HG03025 (cell line): ENCODE results near the gene TK2.

ENCODE experiments used
- ATAC-seq: cut with Tn5 transposase; IDR thresholded peaks from one replicate; pipeline ENCODE4 v1.9.1; 2021; ENCODE audit warnings: mild to moderate bottlenecking, moderate library complexity; ENCODE audit not compliant: unreplicated experiment, low FRiP score

Gene TK2

GRCh38 chr16:66486773-66487579 is 62.9 kb downstream of the TK2 start:
- no peak for ATAC-seq

GRCh38 chr16:66486199-66486772 is 63.6 kb downstream of the TK2 start:
- ATAC-seq = no peak

- no peak for ATAC-seq
Observed at GRCh38 chr16:66485376-66485775, 64.5 kb downstream of the TK2 start.

DNA sequence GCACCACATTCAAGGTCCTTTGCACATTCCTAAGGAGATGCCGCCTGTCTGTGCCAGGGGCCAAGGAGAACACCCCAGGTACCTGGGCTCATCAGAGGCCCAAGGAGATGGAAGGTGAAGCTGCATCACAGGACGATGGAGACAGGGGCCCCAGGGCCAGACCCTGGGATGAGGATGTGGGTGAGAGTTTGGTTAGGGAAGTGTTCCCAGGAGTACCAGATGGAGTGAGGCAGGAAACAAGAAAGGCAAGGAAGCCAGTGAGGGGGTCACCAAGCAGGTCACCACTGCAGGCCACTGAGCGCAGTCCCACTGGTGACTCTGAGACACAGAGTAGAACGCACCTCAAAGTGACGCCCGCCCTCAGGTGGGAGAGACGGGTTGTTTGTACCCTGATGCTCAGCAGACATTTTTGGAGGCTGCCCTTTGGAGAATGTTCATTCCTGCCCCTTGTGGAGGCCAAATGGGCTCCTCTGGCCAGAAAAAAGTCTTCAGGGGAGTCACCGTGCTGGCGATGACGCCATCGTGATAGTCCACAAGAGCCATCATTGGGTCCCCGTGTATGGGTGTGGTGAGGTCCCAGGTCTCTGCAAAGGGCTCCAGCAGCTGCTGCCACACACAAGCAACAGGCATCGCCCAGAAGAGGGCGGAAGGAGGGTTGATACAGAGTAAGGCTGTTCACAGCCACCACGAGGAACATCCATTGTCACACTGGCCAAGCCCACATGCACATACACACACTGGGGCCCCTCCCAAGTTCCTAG is 65.3 kb downstream of the TK2 start:
- ATAC-seq = no peak

- ATAC-seq = peak; percentile 51
Observed at GRCh38 chr16:66483689-66484452, 66.1 kb downstream of the TK2 start.

- ATAC-seq = no peak
Observed at GRCh38 chr16:66481943-66482390, 68.0 kb downstream of the TK2 start.

DNA sequence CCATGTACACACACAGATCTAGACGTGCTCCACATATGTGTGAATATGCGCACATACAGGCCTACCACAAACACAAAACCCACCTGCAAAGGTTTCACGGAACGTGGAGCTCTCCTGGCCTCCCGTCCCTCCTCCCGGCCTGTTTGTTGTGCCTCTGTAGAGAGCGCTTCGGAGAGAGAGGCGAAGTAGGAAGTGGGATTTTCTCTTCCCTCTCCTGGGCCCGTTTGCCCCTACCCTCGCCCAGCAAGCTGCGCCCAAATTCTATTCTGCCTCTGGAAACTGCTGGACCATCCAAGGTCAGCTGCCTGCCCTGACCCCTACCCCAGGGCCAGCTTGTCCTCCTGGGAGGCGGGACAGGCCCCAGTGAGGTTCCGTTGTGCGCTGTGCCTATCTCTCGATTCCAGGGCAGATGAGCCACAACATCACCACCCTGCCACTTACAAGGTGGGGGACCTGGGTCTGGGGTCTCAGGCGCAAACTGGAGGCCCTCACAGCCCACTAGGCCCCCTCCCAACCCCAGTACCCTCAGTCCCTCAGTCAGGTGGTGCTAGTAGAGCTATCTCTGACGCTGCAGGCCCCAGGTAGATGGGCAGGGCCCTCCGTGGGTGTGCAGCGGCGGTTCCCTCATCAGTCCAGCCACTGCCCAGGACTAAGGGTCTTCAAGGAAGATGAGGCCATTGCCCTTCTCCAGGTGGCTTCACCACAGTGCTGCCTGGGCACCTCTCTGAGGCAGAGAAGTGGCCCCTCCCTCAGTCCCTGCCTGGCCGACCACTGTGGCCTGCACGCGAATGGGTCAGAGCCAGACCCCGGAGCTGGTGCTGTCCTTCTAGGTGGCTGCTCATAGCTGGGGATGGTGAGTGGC is 68.6 kb downstream of the TK2 start:
- no peak for ATAC-seq

- no peak for ATAC-seq
Observed at GRCh38 chr16:66480265-66481080, 69.4 kb downstream of the TK2 start.

DNA sequence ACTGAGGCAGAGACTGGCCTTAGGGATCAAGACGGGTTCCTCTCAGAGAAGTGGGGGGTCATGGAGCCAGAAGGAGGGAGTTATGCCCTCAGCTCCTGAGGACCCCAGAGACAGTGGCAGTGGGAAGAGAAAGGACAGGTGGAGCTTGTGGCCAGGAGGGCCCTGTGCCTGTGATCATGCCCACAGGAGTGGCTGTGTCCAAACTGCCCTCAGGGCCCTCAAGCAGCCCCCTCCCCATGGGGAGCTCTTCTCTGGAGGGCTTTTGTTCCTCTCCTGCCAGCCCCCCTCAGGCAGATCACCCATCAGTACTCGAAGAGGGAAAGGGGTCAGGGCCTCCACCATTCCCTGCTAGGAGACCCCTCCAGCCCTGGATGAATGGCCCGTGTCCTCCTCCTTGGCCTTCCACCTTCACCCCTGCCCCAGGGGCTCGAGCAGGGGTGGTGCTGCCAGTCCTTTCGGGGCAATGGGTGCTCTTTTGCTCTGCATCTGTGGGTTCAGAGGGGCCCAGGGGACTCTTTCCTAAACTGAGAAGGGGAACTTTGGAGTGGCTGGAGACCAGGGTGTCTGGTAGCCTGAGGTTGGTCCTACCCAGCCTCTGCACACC is 70.2 kb downstream of the TK2 start:
- no peak for ATAC-seq

DNA sequence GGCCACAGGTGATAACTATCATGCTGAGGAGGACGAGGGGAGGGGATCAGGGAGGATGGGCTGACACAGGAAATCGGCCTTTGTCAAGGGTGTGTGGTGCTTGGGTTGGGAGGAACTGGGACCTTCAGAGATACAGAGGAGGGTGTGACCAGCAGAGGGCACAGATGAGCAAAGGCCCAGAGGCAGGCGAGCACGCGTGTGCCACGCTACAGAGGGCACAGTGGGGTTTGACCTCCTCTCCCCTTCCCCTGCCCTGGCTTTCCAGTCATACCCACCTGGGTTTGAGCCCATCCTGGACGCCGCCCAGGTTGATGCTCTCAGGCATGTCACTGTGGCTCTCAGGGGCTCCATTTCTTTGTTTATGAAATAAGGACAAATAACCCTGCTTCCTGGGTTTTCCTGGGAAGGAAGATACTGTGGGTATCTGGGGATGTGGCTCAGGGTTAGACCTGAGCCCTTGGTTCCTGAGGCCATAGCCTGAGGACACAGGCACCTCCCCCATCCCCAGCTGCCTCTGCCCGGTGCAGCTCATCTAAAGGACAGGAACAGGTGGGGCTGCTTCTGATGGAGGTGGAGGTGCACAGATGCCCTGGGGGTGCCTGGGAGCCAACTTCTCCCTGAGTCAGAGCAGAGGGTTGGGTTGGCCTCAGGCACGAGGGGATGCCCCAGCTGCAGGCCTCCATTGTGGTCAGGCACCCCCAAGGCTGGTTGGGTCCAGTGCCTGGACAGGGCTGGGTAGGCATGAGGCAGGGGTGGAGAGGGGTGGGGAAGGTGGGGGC is 71.0 kb downstream of the TK2 start:
- ATAC-seq = no peak

GRCh38 chr16:66477028-66477515 is 72.8 kb downstream of the TK2 start:
- ATAC-seq = no peak

- no peak for ATAC-seq
Observed at GRCh38 chr16:66476328-66477027, 73.4 kb downstream of the TK2 start.

DNA sequence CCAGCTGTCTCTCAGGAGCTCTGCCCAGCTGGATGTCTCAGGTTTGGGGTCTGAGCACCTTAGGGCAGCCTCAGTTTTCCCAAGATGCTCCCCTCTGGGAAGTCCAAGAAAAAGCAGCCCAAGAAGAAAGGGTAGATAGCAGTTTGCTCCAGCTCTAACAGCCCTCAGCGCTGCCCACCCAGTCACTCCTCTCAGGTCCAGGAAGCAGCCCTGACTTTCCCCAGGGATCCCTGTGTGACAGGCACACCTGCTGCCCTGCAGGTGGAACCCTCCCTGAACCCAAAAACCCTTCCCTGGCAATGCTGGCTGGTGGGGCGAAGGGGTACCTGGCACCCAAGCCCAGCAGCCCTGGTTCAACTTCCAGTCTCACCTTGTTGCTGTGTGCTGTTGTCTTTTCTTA is 74.7 kb downstream of the TK2 start:
- ATAC-seq = no peak

GRCh38 chr16:66474750-66475199 is 75.1 kb downstream of the TK2 start:
- ATAC-seq = peak; percentile 86

DNA sequence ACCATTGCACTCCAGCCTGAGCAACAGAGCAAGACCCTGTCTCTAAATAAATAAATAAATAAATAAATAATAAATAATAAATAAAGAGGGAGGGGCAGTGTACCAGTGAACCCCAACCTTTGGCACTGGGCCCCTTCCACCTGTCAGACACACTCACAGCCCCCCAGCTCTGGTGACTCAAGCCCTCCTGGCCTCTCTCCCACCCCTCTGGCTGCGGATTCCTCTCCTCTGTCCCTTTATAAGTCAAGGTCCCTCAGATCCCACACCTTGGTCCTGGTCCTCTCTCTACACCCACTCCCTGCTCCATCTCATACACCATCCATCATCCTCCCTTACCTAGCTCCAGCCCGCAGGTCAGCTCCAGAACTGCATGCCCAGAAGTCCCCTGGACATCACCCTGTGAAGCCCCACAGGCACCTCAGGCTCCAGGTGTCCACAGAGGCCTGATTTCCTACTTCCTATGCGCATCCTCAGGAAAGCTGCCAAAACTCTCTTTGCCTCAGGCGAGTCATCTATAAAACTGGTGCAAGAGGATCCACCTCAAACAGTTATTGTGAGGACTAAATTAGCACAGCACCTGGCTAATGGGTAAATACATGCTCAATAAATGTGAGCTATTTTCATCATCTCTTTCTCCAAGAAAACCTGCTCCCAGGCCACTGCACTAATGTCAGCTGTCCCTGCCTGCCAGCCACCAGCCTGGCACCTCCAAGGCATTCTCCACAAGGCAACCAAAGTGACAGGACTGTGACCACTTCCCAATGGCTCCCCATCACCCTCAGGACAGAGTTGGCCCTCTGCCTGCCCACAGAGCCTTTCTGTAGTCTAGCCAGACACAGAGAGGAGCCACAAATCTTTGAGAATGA is 76.0 kb downstream of the TK2 start:
- no peak for ATAC-seq

DNA sequence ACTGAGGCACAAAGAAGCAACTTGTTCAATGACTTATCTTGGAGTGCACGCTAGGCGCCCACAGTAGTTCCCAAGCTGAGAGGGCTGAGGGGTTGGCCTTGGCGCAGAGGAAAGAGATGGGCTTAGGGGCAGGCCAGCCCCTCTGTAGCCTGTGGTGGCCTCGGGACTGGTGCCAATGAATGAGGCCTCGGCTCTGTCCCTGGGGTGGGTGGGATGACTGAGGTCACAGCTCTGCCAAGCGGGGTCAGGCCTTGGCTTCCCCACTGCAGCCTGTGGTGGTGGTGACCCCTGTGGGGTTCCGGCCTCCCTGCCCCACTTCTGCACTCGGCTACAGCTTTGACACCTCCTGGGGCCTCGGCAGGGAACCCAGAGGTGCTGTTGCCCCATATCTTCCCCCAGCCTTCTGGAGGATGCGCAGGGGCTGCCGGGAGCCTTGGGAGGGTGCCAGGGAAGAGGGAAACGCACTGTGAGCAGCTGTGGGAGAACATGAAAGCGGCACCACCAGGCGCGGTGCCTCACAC is 76.8 kb downstream of the TK2 start:
- ATAC-seq = no peak
